MM.1S (cell line): ENCODE data around the gene AGBL4.

Source experiments
- CTCF ChIP-seq: fragments of 300-600 bp; sonication (generic); IDR thresholded peaks from 2 replicates; pipeline ENCODE4 v1.5.1; 2016; ENCODE audit warnings: antibody characterized with exemption, low read length, mixed read lengths
- EZH2 ChIP-seq: fragments of 300-600 bp; sonication (generic); optimal IDR thresholded peaks from 2 replicates; pipeline ENCODE3; 2017; ENCODE audit warnings: low read depth, mild to moderate bottlenecking, antibody characterized with exemption, low read length, mixed read lengths

GRCh38 chr1:48600182-48600581, 1423.6 kb downstream of the AGBL4 start:
- TF ChIP-seq CTCF (no peak), EZH2 (no peak)
